RWPE1 (cell line): ENCODE results near the gene EEPD1.

ENCODE experiments used
- CTCF ChIA-PET: fragments of 350-600 bp; sonication (Branson Sonifier 250); formaldehyde crosslinking; extraction: SDS; loops from one replicate; lab custom pipeline; 2021; lab: Yijun Ruan, JAX
- POLR2A ChIA-PET: fragments of 400-600 bp; formaldehyde crosslinking; extraction: SDS; loops from one replicate; lab custom pipeline; 2020; ENCODE audit warnings: antibody characterized with exemption; ENCODE audit not compliant: low non-redundant PET; lab: Yijun Ruan, JAX
- DNase-seq: peaks from one replicate; pipeline ENCODE4 v3.0.0; 2012; ENCODE audit warnings: low spot score
- H3K27ac ChIP-seq: fragments of 450-650 bp; 2 replicates; pipeline ENCODE4 v1.5.1; 2017
- CTCF ChIP-seq: fragments of 450-650 bp; conservative IDR thresholded peaks from 2 replicates; pipeline ENCODE4 v1.5.1; 2017; ENCODE audit warnings: low read depth, mild to moderate bottlenecking

EEPD1 gene

GRCh38 chr7:36137754-36138153 lies 15.3 kb upstream of the EEPD1 start:
- CTCF ChIA-PET, result no interaction called here
- TF ChIP-seq CTCF, result no peak
- DNase-seq, result no peak
- no peak overlapping the region for H3K27ac ChIP-seq
- POLR2A ChIA-PET, result no interaction called here

GRCh38 chr7:36138209-36138608 lies 14.8 kb upstream of the EEPD1 start:
- no peak for DNase-seq
- CTCF ChIA-PET, result no interaction called here

GRCh38 chr7:36141351-36141750 lies 11.7 kb upstream of the EEPD1 start:
- H3K27ac ChIP-seq, result no peak overlapping the region
- ChIA-PET POLR2A (no interaction called here), CTCF (no interaction called here)
- TF ChIP-seq CTCF, result no peak
- DNase-seq, result no peak

More at GRCh38 chr7:36138209-36138608, 14.8 kb upstream of the EEPD1 start:
- POLR2A ChIA-PET, result no interaction called here
- H3K27ac ChIP-seq, result no peak overlapping the region
- TF ChIP-seq CTCF, result no peak

- no peak overlapping the region for H3K27ac ChIP-seq
- ChIA-PET POLR2A (no interaction called here), CTCF (no interaction called here)
- no peak for TF ChIP-seq CTCF
- DNase-seq, result no peak
Observed at GRCh38 chr7:36141850-36142249, 11.2 kb upstream of the EEPD1 start.

- no peak overlapping the region for H3K27ac ChIP-seq
- CTCF ChIA-PET, result no interaction called here
- POLR2A ChIA-PET, result no interaction called here
- no peak for TF ChIP-seq CTCF
- DNase-seq, result no peak
Observed at GRCh38 chr7:36144189-36144588, 8.9 kb upstream of the EEPD1 start.

- TF ChIP-seq CTCF, result no peak
- no peak overlapping the region for H3K27ac ChIP-seq
- POLR2A ChIA-PET, result no interaction called here
- DNase-seq, result no peak
- CTCF ChIA-PET, result no interaction called here
Observed at GRCh38 chr7:36145686-36146085, 7.4 kb upstream of the EEPD1 start.

GRCh38 chr7:36147361-36147760 lies 5.7 kb upstream of the EEPD1 start:
- DNase-seq, result no peak
- no peak for TF ChIP-seq CTCF
- no peak overlapping the region for H3K27ac ChIP-seq
- ChIA-PET POLR2A (no interaction called here), CTCF (interaction anchor here (0.6 kb wide), 1 partner anchor 216 kb away, joined by 3 read pairs; no protein-coding TSS in a partner anchor)
